Epithelial cell of esophagus (primary cell): ENCODE data around the gene PFKM.

Experiments used
- DNase-seq: peaks from one replicate; pipeline ENCODE4 v3.0.0; 2010; ENCODE audit warnings: low read depth
- H3K4me3 ChIP-seq: 2 replicates; pipeline ENCODE4 v1.5.1; 2011; ENCODE audit warnings: mild to moderate bottlenecking, low read length, control low read depth
- TF ChIP-seq, protein P1 (sequence below): IDR thresholded peaks from 2 replicates; pipeline ENCODE4 v1.5.1; 2011; ENCODE audit warnings: low read depth, mild to moderate bottlenecking, low read length, control low read depth, inconsistent platforms; ENCODE audit not compliant: insufficient read depth; ENCODE audit errors: missing control alignments

PFKM gene

GRCh38 chr12:48179466-48179865, 60.3 kb downstream of the PFKM start:
- DNase-seq, result no peak
- TF ChIP-seq, protein P1, sequence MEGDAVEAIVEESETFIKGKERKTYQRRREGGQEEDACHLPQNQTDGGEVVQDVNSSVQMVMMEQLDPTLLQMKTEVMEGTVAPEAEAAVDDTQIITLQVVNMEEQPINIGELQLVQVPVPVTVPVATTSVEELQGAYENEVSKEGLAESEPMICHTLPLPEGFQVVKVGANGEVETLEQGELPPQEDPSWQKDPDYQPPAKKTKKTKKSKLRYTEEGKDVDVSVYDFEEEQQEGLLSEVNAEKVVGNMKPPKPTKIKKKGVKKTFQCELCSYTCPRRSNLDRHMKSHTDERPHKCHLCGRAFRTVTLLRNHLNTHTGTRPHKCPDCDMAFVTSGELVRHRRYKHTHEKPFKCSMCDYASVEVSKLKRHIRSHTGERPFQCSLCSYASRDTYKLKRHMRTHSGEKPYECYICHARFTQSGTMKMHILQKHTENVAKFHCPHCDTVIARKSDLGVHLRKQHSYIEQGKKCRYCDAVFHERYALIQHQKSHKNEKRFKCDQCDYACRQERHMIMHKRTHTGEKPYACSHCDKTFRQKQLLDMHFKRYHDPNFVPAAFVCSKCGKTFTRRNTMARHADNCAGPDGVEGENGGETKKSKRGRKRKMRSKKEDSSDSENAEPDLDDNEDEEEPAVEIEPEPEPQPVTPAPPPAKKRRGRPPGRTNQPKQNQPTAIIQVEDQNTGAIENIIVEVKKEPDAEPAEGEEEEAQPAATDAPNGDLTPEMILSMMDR, result no peak
- no peak overlapping the region for H3K4me3 ChIP-seq

- DNase-seq, result no peak
- no peak overlapping the region for H3K4me3 ChIP-seq
- TF ChIP-seq, protein P1, result no peak
These were observed 61.3 kb downstream of the PFKM start for GRCh38 chr12:48180424-48180823.

- no peak for DNase-seq
- TF ChIP-seq, protein P1, result no peak
- no peak overlapping the region for H3K4me3 ChIP-seq
These were observed 61.8 kb downstream of the PFKM start for GRCh38 chr12:48180857-48181495.

DNA sequence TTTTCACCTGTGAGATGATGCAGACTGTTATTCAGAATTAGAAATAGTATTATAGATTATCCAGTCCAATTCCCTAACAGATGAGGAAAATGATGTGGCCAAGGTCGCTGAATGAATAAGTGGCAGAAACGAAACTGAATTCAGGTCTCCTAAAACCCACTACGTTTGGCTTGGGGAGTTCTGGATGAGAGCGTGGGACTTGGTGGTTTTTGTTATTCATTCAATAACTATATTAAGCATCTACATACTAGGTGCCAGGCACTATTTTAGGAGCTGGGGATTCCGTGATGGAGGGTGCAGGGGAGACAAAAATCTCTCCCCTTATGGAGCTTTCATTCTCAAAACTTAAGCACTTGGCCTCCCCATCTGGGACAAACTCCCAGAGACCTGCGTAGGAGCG, 63.5 kb downstream of the PFKM start:
- TF ChIP-seq, protein P1, result no peak
- peak overlapping the region; percentile 49 for H3K4me3 ChIP-seq

GRCh38 chr12:48183091-48183875, 64.1 kb downstream of the PFKM start, which contains the start of gene CCDC184:
Gene CCDC184, plus strand, starts transcription at chr12:48183644. Its CDS starts 479 bp downstream, at chr12:48184123.
- DNase-seq, result peak; percentile 47
- TF ChIP-seq, protein P1, result no peak

More for the DNA sequence above, 63.5 kb downstream of the PFKM start:
- DNase-seq, result no peak

GRCh38 chr12:48183876-48184548, 64.8 kb downstream of the PFKM start:
- TF ChIP-seq, protein P1, result no peak
- no peak for DNase-seq

More at GRCh38 chr12:48183091-48183875, 64.1 kb downstream of the PFKM start, which contains the start of gene CCDC184:
- peak within 1 kb of the TSS; percentile 49 for H3K4me3 ChIP-seq

More at GRCh38 chr12:48183876-48184548, 64.8 kb downstream of the PFKM start:
- H3K4me3 ChIP-seq, result peak overlapping the region; percentile 49
